GM19467 (cell line): ENCODE results near the gene TMC6.

Experiments
- ATAC-seq: cut with Tn5 transposase; IDR thresholded peaks from one replicate; pipeline ENCODE4 v1.9.1; 2021; ENCODE audit warnings: mild to moderate bottlenecking, moderate library complexity; ENCODE audit not compliant: unreplicated experiment

The TMC6 gene

GRCh38 chr17:78111016-78111726 is 17.4 kb downstream of the TMC6 start:
- ATAC-seq, result no peak

- ATAC-seq, result no peak
These were observed 18.1 kb downstream of the TMC6 start for GRCh38 chr17:78110363-78111015.

GRCh38 chr17:78109489-78109761 is 19.1 kb downstream of the TMC6 start:
- ATAC-seq, result no peak

- no peak for ATAC-seq
These were observed 19.6 kb downstream of the TMC6 start for GRCh38 chr17:78108726-78109488.

- ATAC-seq, result no peak
These were observed 20.4 kb downstream of the TMC6 start for GRCh38 chr17:78107976-78108725.

GRCh38 chr17:78107457-78107856 is 21.1 kb downstream of the TMC6 start:
- ATAC-seq, result no peak

- no peak for ATAC-seq
These were observed 22.3 kb downstream of the TMC6 start for GRCh38 chr17:78106211-78106610.

- no peak for ATAC-seq
These were observed 23.0 kb downstream of the TMC6 start for GRCh38 chr17:78105551-78105950.

- no peak for ATAC-seq
These were observed 23.5 kb downstream of the TMC6 start for GRCh38 chr17:78105101-78105500.

- ATAC-seq, result no peak
These were observed 24.0 kb downstream of the TMC6 start for GRCh38 chr17:78104540-78104941.

- ATAC-seq, result no peak
These were observed 25.2 kb downstream of the TMC6 start for GRCh38 chr17:78103311-78103710.

GRCh38 chr17:78101542-78101941 is 27.0 kb downstream of the TMC6 start:
- no peak for ATAC-seq

- ATAC-seq, result no peak
These were observed 27.4 kb downstream of the TMC6 start for GRCh38 chr17:78101112-78101511.

- no peak for ATAC-seq
These were observed 32.5 kb downstream of the TMC6 start for GRCh38 chr17:78096093-78096492.

GRCh38 chr17:78095035-78095434 is 33.5 kb downstream of the TMC6 start:
- no peak for ATAC-seq

GRCh38 chr17:78092794-78093324 is 35.7 kb downstream of the TMC6 start:
- ATAC-seq, result no peak

GRCh38 chr17:78089576-78090281 is 38.8 kb downstream of the TMC6 start:
- no peak for ATAC-seq

GRCh38 chr17:78088529-78088928 is 40.0 kb downstream of the TMC6 start:
- no peak for ATAC-seq

- no peak for ATAC-seq
These were observed 41.8 kb downstream of the TMC6 start for GRCh38 chr17:78086740-78087139.

GRCh38 chr17:78082988-78083387 is 45.6 kb downstream of the TMC6 start:
- ATAC-seq, result no peak
